ENCODE results near the gene SIAE.

DNA sequence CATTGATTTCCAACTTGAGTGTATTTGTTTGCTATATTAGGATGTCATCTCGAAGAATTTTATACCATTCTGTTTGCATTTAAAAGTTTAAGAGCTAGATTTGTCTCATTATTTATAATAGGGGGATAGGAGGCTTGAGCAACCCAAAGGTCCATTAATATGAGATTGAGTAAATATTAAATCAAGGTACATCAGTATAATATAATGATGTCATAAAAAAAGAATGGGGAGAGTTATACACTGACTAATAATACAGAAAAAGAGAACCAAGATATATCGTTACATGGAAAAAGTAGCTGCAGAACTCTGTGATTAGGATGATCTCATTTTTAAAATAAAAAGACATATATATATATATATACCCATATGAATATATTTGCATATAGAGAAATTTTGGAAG, 19.6 kb upstream of the SIAE start:
- no peak for TF ChIP-seq POLR2A (IDR thresholded peaks at IDR 0.05)
- TF ChIP-seq, protein P1, sequence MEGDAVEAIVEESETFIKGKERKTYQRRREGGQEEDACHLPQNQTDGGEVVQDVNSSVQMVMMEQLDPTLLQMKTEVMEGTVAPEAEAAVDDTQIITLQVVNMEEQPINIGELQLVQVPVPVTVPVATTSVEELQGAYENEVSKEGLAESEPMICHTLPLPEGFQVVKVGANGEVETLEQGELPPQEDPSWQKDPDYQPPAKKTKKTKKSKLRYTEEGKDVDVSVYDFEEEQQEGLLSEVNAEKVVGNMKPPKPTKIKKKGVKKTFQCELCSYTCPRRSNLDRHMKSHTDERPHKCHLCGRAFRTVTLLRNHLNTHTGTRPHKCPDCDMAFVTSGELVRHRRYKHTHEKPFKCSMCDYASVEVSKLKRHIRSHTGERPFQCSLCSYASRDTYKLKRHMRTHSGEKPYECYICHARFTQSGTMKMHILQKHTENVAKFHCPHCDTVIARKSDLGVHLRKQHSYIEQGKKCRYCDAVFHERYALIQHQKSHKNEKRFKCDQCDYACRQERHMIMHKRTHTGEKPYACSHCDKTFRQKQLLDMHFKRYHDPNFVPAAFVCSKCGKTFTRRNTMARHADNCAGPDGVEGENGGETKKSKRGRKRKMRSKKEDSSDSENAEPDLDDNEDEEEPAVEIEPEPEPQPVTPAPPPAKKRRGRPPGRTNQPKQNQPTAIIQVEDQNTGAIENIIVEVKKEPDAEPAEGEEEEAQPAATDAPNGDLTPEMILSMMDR (IDR thresholded peaks at IDR 0.05), result no peak

Measured in testis (tissue), 2 donors.